HUES64 (cell line): ENCODE data around the gene APEH.

ENCODE experiments used
- H3K27ac ChIP-seq: 2 replicates; pipeline ENCODE4 v1.7.0; 2013; ENCODE audit warnings: low read depth, low read length, inconsistent platforms
- H3K27me3 ChIP-seq: 2 replicates; pipeline ENCODE4 v1.6.1; 2013; ENCODE audit warnings: mild to moderate bottlenecking, low read length; ENCODE audit not compliant: insufficient read depth
- H3K36me3 ChIP-seq: 2 replicates; pipeline ENCODE4 v1.6.1; 2013; ENCODE audit warnings: mild to moderate bottlenecking, low read length; ENCODE audit not compliant: insufficient read depth
- H3K4me1 ChIP-seq: 2 replicates; pipeline ENCODE4 v1.6.1; 2013; ENCODE audit warnings: mild to moderate bottlenecking, low read length, moderate library complexity; ENCODE audit not compliant: insufficient read depth
- H3K4me3 ChIP-seq: 2 replicates; pipeline ENCODE4 v1.5.1; 2013; ENCODE audit warnings: mild to moderate bottlenecking, low read length, moderate library complexity
- H3K9ac ChIP-seq: 2 replicates; pipeline ENCODE4 v1.6.1; 2013; ENCODE audit warnings: mild to moderate bottlenecking, low read depth, low read length
- H3K9me3 ChIP-seq: 2 replicates; pipeline ENCODE4 v1.6.1; 2013; ENCODE audit warnings: low read depth, low read length; ENCODE audit not compliant: insufficient read depth
- WGBS: fragments of 150-250, 120-280 bp; methylation state at CpG from one replicate; pipeline ENCODE4 v1.1.7; 2013; ENCODE audit warnings: missing lambda C conversion rate; 5-methylcytosine and 5-hydroxymethylcytosine counted together

The APEH gene

GRCh38 chr3:49659756-49660155 is 14.4 kb upstream of the APEH start:
- no peak overlapping the region for H3K9ac ChIP-seq
- H3K27ac ChIP-seq, result no peak overlapping the region

GRCh38 chr3:49661281-49661680 is 12.9 kb upstream of the APEH start:
- Histone ChIP-seq H3K27ac (no peak overlapping the region), H3K27me3 (no peaks in the 10 kb centered on the region)
- 94% methylated on average over 14 of the region's 14 CpGs for WGBS

More at GRCh38 chr3:49659756-49660155, 14.4 kb upstream of the APEH start:
- Histone ChIP-seq H3K27me3 (no peaks in the 10 kb centered on the region), H3K4me3 (no peak overlapping the region), H3K36me3 (no peaks in the 10 kb centered on the region), H3K9me3 (no peaks in the 10 kb centered on the region), H3K4me1 (no peaks in the 10 kb centered on the region)
- 86% methylated on average over 4 of the region's 4 CpGs for WGBS

GRCh38 chr3:49662021-49662420 is 12.1 kb upstream of the APEH start:
- no peak overlapping the region for H3K27ac ChIP-seq
- WGBS, result 90% methylated on average over 22 of the region's 22 CpGs
- H3K9ac ChIP-seq, result no peak overlapping the region
- H3K36me3 ChIP-seq, result no peaks in the 10 kb centered on the region
- no peaks in the 10 kb centered on the region for H3K27me3 ChIP-seq
- no peaks in the 10 kb centered on the region; the same call in 1 of the 2 replicates for H3K4me1 ChIP-seq
- no peaks in the 10 kb centered on the region for H3K9me3 ChIP-seq
- H3K4me3 ChIP-seq, result no peak overlapping the region

More at GRCh38 chr3:49661281-49661680, 12.9 kb upstream of the APEH start:
- Histone ChIP-seq H3K36me3 (no peaks in the 10 kb centered on the region), H3K4me3 (no peak overlapping the region), H3K9me3 (no peaks in the 10 kb centered on the region), H3K9ac (no peak overlapping the region), H3K4me1 (no peaks in the 10 kb centered on the region)

GRCh38 chr3:49662720-49663413 is 11.3 kb upstream of the APEH start:
- Histone ChIP-seq H3K36me3 (no peaks in the 10 kb centered on the region), H3K9ac (no peak overlapping the region), H3K4me3 (no peak overlapping the region), H3K27ac (no peak overlapping the region), H3K9me3 (no peaks in the 10 kb centered on the region), H3K27me3 (no peaks in the 10 kb centered on the region), H3K4me1 (no peaks in the 10 kb centered on the region; the same call in 1 of the 2 replicates)
- 94% methylated on average over 34 of the region's 34 CpGs for WGBS

GRCh38 chr3:49663831-49664230 is 10.3 kb upstream of the APEH start:
- WGBS, result 97% methylated on average over 1 of the region's 1 CpG
- no peaks in the 10 kb centered on the region for H3K27me3 ChIP-seq
- no peaks in the 10 kb centered on the region for H3K9me3 ChIP-seq
- H3K36me3 ChIP-seq, result no peaks in the 10 kb centered on the region
- no peak overlapping the region for H3K9ac ChIP-seq
- no peak overlapping the region for H3K27ac ChIP-seq
- no peak overlapping the region for H3K4me3 ChIP-seq
- peaks cover 3% of the 10 kb centered on the region; the same call in 1 of the 2 replicates for H3K4me1 ChIP-seq

GRCh38 chr3:49664300-49664699 is 9.9 kb upstream of the APEH start:
- no peak overlapping the region; the same call in 1 of the 2 replicates for H3K9ac ChIP-seq
- H3K27ac ChIP-seq, result no peak overlapping the region
- no peaks in the 10 kb centered on the region for H3K27me3 ChIP-seq
- peaks cover 3% of the 10 kb centered on the region; the same call in 1 of the 2 replicates for H3K4me1 ChIP-seq
- H3K4me3 ChIP-seq, result no peak overlapping the region
- no peaks in the 10 kb centered on the region for H3K36me3 ChIP-seq
- 93% methylated on average over 11 of the region's 11 CpGs for WGBS
- H3K9me3 ChIP-seq, result no peaks in the 10 kb centered on the region

- H3K9ac ChIP-seq, result no peak overlapping the region
- 87% methylated on average over 6 of the region's 6 CpGs for WGBS
- H3K9me3 ChIP-seq, result no peaks in the 10 kb centered on the region
- no peak overlapping the region for H3K27ac ChIP-seq
- no peak overlapping the region for H3K4me3 ChIP-seq
- H3K27me3 ChIP-seq, result no peaks in the 10 kb centered on the region
- H3K4me1 ChIP-seq, result peaks cover 3% of the 10 kb centered on the region; the same call in 1 of the 2 replicates
- no peaks in the 10 kb centered on the region for H3K36me3 ChIP-seq
These were observed 8.2 kb upstream of the APEH start for GRCh38 chr3:49665822-49666519.

- Histone ChIP-seq H3K4me1 (peaks cover 5% of the 10 kb centered on the region; the same call in 1 of the 2 replicates), H3K27me3 (no peaks in the 10 kb centered on the region), H3K27ac (no peak overlapping the region), H3K9me3 (no peaks in the 10 kb centered on the region), H3K9ac (no peak overlapping the region), H3K36me3 (no peaks in the 10 kb centered on the region), H3K4me3 (no peak overlapping the region)
- WGBS, result 50% methylated on average over 8 of the region's 8 CpGs
These were observed 7.6 kb upstream of the APEH start for GRCh38 chr3:49666592-49666991.

- peaks cover 5% of the 10 kb centered on the region; the same call in 1 of the 2 replicates for H3K4me1 ChIP-seq
- no peaks in the 10 kb centered on the region for H3K9me3 ChIP-seq
- no peaks in the 10 kb centered on the region for H3K36me3 ChIP-seq
- no peaks in the 10 kb centered on the region for H3K27me3 ChIP-seq
- H3K9ac ChIP-seq, result no peak overlapping the region
- no peak overlapping the region for H3K27ac ChIP-seq
- no peak overlapping the region for H3K4me3 ChIP-seq
- WGBS, result 93% methylated on average over 25 of the region's 25 CpGs
These were observed 6.3 kb upstream of the APEH start for GRCh38 chr3:49667701-49668413.

- WGBS, result 73% methylated on average over 5 of the region's 5 CpGs
- H3K36me3 ChIP-seq, result no peaks in the 10 kb centered on the region
- no peak overlapping the region for H3K9ac ChIP-seq
- H3K27me3 ChIP-seq, result no peaks in the 10 kb centered on the region
- H3K4me3 ChIP-seq, result no peak overlapping the region
- H3K9me3 ChIP-seq, result no peaks in the 10 kb centered on the region
- peaks cover 5% of the 10 kb centered on the region; the same call in 1 of the 2 replicates for H3K4me1 ChIP-seq
- H3K27ac ChIP-seq, result no peak overlapping the region
These were observed 5.7 kb upstream of the APEH start for GRCh38 chr3:49668414-49668797.

- no peak overlapping the region for H3K9ac ChIP-seq
- no peak overlapping the region for H3K27ac ChIP-seq
- H3K9me3 ChIP-seq, result no peaks in the 10 kb centered on the region
- 80% methylated on average over 5 of the region's 5 CpGs for WGBS
- H3K36me3 ChIP-seq, result no peaks in the 10 kb centered on the region
- H3K4me1 ChIP-seq, result peaks cover 5% of the 10 kb centered on the region; the same call in 1 of the 2 replicates
- no peaks in the 10 kb centered on the region for H3K27me3 ChIP-seq
- H3K4me3 ChIP-seq, result no peak overlapping the region
These were observed 5.3 kb upstream of the APEH start for GRCh38 chr3:49668861-49669260.
